ENCODE data around the gene CCDC91. TPM values are rescaled to one million over a fixed set of nuclear protein-coding genes. Genes with fewer than 3 reads are reported as not detected.

CCDC91 gene
- total and polyA plus RNA-seq, 11 donors = 24.9 to 62.1 (median 51.8) TPM

DNA sequence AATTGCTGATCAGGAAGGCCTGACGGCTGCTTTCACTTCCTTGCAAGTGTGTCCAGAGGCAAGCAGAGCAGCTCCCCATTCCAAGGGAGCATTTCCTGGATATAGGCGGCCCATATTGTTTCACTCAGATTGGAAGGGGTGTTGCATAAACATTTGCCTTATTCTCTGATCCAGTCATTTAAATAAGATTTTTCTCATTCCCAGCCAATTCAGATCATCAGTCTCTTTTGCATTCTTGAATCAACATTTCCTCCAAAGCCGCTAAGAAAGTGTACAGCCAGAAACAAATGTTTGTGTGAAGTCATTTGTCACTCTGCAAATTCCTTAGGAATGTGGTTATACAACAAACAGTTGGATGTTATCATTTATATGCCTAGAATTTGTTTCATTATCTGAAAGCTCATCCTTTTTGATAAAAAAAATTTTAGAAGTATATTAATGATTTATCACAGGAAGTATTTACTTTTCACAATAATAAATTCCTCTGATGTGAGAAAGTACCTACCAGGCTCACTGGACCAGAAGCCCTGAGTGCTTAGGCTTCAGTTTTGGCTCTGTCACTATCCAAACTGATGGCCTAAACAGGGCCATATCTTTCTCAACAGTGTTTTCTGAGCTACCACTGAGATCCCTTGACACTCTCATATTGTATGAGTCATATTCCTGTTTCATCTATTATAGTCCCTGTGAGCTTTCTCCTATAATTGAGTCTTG, 379.6 kb downstream of the CCDC91 start:
- H3K9me3 ChIP-seq = no peaks in the 10 kb centered on the region
- peaks cover 0 to 8% (median 0%) of the 10 kb centered on the region in 12 donors for H3K4me1 ChIP-seq
- no peak for DNase-seq
- no peak overlapping the region for H3K4me3 ChIP-seq
- 40 to 64% (median 54%) methylated on average over 3 of the region's 3 CpGs for WGBS, 4 donors
- intact Hi-C loops (cut with DNase I) = no loop called here
- peak overlapping the region in 4 of 12 donors; percentile 5 to 47 (median 16) for H3K27ac ChIP-seq
- peak in 3 of 4 donors; percentile 78 to 86 (median 80) for ATAC-seq
- no peaks in the 10 kb centered on the region for H3K36me3 ChIP-seq
- H3K27me3 ChIP-seq = no peaks in the 10 kb centered on the region
- no peak for TF ChIP-seq POLR2A (IDR thresholded peaks at IDR 0.05)
- TF ChIP-seq, protein P1, sequence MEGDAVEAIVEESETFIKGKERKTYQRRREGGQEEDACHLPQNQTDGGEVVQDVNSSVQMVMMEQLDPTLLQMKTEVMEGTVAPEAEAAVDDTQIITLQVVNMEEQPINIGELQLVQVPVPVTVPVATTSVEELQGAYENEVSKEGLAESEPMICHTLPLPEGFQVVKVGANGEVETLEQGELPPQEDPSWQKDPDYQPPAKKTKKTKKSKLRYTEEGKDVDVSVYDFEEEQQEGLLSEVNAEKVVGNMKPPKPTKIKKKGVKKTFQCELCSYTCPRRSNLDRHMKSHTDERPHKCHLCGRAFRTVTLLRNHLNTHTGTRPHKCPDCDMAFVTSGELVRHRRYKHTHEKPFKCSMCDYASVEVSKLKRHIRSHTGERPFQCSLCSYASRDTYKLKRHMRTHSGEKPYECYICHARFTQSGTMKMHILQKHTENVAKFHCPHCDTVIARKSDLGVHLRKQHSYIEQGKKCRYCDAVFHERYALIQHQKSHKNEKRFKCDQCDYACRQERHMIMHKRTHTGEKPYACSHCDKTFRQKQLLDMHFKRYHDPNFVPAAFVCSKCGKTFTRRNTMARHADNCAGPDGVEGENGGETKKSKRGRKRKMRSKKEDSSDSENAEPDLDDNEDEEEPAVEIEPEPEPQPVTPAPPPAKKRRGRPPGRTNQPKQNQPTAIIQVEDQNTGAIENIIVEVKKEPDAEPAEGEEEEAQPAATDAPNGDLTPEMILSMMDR (IDR thresholded peaks at IDR 0.05) = no peak

DNA sequence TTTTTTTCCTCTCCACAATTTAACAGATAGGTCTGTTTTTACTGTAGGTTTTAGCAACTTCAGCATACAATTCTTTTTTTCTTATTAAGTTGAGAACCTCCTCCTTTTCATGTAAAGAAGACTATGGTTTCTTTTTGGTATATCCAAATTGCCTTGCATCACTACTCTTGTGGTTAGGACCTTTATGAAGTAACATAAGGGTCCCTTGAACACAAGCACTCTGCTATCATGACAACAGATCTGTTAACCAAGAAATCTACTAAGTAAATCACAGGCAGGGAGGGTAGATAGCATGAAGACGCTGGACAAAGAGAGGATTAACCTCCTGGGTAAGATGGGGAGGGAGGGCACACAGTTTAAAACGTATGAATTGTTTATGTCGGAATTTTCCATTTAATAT, 380.6 kb downstream of the CCDC91 start:
- 85 to 91% (median 90%) methylated on average over 3 of the region's 3 CpGs for WGBS, 4 donors

DNA sequence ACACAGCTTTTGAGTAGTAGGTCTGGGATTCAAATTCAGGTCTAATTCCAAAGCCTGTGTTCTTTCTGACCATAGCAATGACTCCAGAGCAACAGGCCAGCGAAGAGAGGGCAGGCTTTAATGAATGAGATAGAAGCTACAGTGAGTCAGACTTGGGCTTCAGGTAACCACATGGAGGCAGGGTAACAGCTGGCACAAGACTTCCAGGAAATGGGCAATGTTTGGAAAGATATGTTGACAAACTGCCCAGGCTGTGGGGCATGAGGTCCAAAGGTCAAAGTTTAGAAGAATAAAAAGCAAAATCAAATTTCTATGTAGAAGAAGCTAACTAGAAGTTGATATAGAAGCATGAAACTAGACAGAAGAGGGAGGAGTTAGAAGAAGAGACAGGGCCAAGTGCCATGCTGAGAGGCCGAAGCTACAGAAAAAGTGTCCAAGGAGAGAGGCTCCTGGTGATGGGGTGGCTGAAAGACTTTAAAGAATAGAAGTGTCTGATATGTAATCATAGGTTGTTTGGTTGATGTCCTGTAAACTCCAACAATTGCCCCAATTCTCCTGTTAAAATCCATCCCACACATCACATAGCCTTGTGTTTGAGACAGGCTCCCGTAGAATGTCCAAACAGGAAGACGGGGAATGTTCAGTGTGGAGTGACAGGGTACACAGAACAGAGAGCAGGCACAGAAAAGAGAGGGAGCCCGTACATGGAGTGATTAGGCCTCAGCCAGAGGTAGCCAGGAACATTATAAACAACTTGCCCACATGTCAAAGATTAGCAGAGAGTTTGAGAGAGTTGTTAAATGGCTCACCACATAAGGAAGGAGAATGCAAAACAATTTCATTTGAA, 384.7 kb downstream of the CCDC91 start:
- 66 to 74% (median 70%) methylated on average over 5 of the region's 5 CpGs for WGBS, 4 donors
- TF ChIP-seq, protein P1 (IDR thresholded peaks at IDR 0.05) = no peak
- TF ChIP-seq POLR2A (IDR thresholded peaks at IDR 0.05) = no peak
- peak overlapping the region in 4 of 12 donors; percentile 6 to 43 (median 26) for H3K27ac ChIP-seq
- ATAC-seq (peak; percentile 80 to 97 (median 92)), DNase-seq (peak in 1 of 5 donors; percentile 14)
- no peak overlapping the region for H3K4me3 ChIP-seq
- no peaks in the 10 kb centered on the region for H3K9me3 ChIP-seq
- intact Hi-C loops (cut with DNase I) = no loop called here
- no peaks in the 10 kb centered on the region for H3K27me3 ChIP-seq
- H3K36me3 ChIP-seq = no peaks in the 10 kb centered on the region
- H3K4me1 ChIP-seq = peaks cover 0 to 9% (median 0%) of the 10 kb centered on the region in 12 donors

More for the DNA sequence above, 380.6 kb downstream of the CCDC91 start:
- no peak for ATAC-seq
- Histone ChIP-seq H3K27ac (no peak overlapping the region), H3K27me3 (no peaks in the 10 kb centered on the region), H3K9me3 (no peaks in the 10 kb centered on the region), H3K4me3 (no peak overlapping the region), H3K4me1 (peaks cover 0 to 11% (median 1%) of the 10 kb centered on the region in 12 donors), H3K36me3 (no peaks in the 10 kb centered on the region)
- TF ChIP-seq POLR2A (IDR thresholded peaks at IDR 0.05) = no peak
- TF ChIP-seq, protein P1 (IDR thresholded peaks at IDR 0.05) = no peak
- intact Hi-C loops (cut with DNase I) = no loop called here
- DNase-seq = no peak
